Activated CD4-positive, CD25-positive, alpha-beta regulatory T cell treated with anti-CD3 and anti-CD28 coated beads, Interleukin-2, amount 50 U/mL, for 24 hours (primary cell): ENCODE results near the gene ALKBH3.

Experiments
- ATAC-seq, 2 donors: fragments of 150-1000 bp; cut with Tn5 transposase; one replicate each; pipeline ENCODE4 v1.10.0; 2021; ENCODE audit warnings: mild to moderate bottlenecking in 1 of 2, moderate library complexity in 1 of 2

ALKBH3 gene

GRCh38 chr11:43942662-43943371 lies 62.2 kb downstream of the ALKBH3 start:
- ATAC-seq = no peak

- no peak for ATAC-seq
These were observed 62.8 kb downstream of the ALKBH3 start for GRCh38 chr11:43943372-43943930.

DNA sequence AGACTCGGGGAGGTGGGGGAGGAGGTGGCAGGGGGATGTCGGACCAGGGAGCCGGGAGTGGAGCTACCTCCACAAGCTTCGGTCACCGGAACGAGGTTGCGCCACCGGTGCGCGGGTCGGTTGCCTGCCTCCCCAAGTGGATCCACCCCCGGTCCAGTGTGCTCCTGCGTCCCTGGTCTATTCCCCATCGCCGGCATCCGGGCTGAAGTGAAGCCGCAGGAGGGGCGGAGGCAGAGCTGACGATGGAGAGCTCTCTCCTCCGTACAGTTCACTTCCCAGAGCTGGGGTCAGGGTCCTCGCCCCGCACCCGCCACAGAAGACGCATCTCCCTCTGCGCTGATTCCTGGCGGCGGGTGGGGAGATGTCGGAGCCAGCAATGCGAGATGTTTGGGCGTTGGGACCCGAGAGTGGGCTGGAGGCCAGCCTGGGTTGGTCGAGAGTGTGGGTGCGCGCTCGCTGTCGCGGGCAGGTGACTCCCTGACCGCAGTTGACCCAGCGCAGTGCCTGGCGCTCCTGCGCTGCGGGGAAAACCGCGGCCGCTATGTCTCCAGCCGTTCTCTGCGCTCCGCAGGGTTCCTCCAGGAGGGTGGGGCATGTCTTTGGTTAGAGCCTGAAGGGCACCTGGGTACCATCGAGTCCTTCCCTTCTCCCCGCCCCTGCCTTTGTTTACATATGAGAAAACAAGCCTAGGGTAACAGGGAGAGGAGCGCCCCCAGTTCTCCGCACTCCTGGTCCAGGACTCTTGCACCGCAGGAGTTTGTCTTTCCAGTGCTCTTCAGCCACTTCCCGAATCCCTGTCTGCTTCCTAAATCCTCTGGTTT lies 63.5 kb downstream of the ALKBH3 start:
- peak in 1 of 2 donors; percentile 52 for ATAC-seq

DNA sequence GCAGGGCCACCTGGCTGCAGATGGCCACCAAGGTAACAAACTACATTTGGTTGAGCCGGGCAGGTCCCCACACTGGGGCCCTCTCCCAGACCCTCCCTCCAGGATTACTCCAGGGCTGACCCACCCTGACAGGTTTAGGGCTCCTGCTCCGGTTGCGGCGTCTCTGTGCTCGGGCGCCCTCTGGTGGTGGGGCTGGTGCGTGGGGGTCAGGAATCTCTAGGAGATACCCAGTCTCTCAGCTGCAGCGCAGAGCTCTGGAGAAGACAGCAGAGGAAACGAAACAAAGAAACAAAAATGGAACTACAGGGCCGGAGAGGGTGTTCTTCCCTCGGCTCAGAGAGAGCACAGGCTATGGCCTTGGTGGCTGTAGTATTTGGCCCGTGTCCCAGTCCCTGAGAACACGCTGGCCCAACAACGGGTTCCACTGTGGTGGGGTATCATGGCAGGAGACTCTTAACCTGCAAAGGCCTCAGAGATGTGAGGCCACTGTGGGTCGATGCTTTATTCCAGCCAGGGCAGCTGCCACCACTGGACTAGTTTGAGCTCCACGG lies 64.2 kb downstream of the ALKBH3 start:
- ATAC-seq = peak; percentile 25 to 29

DNA sequence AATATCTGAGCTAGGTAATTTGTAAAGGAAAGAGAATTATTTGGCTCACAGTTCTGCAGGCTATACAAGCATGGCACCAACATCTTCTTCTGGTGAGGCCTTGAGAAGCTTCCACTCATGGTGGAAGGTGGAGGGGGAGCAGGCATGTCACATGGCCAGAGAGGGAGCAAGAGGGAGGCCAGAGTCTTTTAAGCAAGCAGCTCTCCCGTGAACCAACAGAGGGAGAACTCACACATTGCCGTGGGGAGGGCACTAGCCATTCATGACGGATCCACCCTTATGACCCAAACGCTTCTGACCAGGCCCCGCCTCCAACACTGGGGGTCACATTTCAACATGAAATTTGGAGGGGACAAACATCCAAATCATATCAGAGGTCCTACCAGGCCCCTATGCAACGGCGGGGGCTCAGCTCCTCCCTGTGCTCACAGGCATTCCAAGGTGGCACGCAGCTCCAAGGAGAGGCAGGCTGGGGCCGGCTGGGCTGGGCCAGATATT lies 66.4 kb downstream of the ALKBH3 start:
- no peak for ATAC-seq

DNA sequence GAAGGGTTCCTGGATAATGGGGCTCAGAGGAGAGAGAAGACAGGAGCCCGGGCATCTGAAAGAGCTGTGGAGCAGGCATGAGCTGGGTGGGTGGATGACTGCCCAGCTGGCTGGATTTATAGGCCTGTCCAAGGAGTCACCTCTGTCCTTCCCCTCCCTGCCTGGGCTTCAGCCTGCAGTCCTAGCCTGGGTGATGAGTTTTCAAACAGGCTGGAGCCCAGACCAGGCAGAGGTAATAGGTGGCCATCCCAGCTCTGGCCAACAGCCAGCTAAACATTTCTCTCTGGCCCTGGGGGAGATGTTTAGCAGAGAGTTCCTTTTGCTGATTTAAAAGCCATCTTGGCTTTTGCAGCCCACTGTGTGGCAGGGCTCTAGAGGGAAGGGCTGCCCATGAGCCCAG lies 67.2 kb downstream of the ALKBH3 start:
- no peak for ATAC-seq

DNA sequence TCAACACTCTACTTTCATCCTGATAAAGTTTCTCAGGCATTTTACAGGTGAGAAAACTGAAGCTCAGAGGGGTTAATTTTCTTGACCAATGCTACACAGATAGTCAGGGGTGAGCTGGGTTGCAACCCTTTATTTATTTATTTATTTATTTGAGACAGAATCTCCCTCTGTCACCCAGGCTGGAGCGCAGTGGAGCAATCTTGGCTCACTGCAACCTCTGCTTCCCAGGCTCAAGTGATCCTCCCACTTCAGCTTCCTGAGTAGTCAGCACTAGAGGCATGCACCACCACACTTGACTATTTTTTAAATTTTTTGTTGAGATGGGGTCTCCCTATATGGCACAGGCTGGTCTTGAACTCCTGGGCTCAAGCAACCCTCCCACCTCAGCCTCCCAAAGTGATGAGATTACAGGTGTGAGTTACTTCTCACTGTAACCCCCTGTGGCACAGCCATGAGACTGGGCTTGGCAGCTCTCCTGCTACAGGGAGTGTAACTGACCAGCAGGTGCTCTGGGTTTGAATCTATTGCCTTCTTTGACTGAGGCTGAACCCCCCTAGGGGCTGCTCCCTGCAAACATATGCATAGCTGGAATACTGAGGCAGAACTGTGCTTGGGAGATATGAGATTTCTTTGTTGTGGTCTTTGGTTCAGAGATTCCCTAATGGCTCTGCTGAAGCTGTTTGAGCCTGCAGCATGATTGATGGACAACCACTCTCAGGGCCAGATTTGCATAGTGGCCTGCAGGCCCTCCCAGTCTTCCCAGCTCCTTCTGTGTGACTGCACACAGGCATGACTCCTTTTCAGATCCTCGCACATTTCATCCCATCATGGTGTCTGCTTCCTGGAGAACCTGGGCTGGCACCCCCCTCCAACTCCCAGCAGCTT lies 68.0 kb downstream of the ALKBH3 start:
- no peak for ATAC-seq

DNA sequence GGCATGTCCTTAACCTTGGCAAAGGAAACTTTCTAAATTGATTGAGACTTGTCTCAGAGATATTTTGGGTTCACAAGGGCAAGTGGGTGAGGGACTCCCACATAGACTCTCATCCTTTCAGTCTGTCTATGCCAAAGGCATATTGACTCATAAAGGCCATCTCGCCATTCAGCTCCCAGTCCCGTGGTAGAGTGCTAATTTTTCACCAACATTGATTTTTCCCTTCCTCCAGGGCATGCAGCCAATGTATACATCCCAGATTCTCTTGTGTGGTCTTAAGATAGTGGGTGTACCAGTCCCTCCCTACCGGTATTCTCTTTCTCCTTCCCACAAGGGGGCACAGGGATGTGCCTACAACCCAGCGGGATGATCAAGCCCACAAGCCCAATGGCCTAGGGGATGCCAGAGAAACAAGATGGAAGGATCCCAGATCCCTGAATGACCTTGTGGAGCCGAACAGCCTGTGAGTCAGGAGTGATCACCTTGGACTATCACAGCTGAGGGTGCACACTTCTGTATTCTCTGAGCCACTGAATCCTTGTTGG lies 69.8 kb downstream of the ALKBH3 start:
- no peak for ATAC-seq

DNA sequence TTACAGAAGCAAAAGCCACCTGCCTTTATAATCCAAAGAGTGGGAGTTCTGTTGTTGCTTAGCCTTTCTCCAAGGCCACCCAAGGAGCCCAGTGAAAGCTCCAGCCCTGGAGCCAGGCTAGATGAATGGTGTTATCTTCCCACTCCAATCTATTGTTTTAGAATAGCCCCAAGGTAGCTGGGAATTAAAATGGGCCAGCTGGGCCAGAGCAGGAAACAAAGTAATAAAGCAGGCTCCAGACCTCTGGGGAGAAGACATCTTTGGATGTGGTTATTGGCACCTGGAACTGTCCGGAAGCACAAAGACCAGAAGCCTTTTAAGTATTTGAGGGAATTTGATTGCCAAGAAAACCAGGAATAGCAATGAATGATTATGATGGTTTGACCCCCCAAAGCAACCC lies 70.6 kb downstream of the ALKBH3 start:
- no peak for ATAC-seq

DNA sequence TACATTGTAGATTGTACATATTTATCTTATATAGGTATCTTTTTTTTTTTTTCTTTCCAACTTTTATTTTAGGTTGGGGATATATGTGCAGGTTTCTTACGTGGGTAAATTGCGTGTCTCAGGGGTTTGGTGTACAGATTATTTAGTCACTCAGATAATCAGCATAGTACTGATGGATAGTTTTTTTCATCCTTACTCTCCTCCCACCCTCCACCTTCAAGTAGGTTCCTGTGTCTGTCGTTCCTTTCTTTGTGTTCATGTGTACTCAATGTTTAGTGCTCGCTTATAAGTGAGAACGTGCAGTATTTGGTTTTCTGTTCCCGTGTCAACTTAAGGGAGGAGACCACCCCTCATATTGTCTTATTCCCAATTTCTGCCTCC lies 71.4 kb downstream of the ALKBH3 start:
- no peak for ATAC-seq

DNA sequence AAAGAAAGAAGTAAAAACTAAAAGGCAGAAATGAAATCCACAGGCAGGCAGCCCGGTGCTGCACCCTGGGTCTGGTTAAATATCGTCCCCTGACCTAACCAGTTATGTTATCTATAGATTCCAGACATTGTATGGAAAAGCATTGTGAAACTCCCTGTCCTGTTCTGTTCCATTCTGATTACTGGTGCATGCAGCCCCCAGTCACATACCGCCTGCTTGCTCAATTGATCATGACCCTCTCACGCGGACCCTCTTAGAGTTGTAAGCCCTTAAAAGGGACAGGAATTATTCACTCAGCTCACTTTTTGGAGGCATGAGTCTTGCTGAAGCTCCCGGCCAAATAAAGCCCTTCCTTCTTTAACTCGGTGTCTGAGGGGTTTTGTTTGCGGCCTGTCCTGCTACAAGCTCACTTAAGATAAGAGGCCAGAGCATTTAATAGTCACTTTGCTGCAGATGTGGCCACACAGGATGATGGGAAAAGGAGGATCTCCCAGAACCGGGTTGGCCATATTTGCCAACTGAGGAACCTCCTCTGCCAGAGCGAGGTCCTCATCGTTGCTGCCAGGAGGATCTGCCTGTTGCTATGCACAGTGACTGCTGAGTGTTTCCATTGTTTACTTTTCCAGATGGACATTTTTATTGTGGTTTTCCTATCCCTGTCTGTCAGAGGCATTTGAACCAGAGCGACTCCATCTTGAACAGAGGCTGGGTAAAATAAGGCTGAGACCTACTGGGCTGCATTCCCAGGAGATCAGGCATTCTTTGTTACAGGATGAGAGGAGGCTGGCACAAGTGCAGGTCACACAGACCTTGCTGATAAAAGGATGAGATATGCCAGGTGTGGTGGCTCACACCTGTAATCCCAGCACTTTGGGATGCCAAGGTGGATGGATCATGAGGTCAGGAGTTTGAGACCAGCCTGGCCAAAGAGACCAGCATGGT lies 72.0 kb downstream of the ALKBH3 start:
- ATAC-seq = no peak

- ATAC-seq = no peak
These were observed 72.9 kb downstream of the ALKBH3 start for GRCh38 chr11:43953521-43953920.

- ATAC-seq = no peak
These were observed 73.6 kb downstream of the ALKBH3 start for GRCh38 chr11:43954241-43954640.

GRCh38 chr11:43955381-43956118 lies 74.9 kb downstream of the ALKBH3 start:
- ATAC-seq = no peak

- ATAC-seq = no peak
These were observed 76.9 kb downstream of the ALKBH3 start for GRCh38 chr11:43957571-43957970.

GRCh38 chr11:43959321-43959995 lies 78.8 kb downstream of the ALKBH3 start:
- ATAC-seq = no peak

DNA sequence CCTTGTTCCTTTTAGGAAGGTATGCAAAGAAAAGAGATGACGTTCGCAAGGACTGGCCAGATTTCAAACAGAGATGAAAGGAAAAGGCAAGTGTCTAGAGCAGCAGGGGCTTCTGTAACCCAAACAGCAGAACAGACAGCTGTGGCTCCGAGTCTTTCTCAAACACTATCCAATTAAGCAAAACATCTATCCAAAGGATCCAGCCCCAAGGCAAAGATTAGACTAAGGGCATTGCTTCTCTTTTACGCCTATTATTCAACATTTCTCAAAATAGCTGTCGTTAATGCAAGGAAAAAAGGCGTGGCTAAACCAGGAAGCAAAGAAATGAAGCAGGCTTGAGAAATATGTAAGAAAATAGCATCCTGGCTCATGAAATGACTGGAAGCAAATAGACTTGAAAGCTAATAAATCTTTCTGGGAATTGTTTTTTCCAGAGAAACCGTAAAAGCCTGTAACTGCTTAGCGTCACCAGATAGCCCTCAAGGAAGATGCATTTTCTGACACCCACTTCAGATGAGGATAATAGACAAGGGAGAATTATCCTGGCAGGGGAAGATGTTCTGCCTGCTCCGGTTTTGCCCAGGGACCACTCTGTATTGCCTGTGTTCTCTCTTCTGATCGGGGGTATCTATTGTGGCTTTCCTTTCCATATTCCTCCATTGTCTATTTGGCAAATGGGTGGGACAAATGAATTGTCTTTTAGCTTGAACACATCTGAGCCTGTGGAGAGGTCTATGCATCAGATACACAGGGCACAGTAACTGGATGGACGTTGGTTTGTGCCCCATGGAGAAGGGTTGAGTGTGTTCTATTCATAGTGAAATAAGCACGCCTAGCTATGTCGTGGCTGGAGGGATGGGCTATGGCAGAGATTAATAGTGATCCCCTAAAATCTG lies 82.0 kb downstream of the ALKBH3 start:
- no peak for ATAC-seq

- ATAC-seq = no peak
These were observed 82.6 kb downstream of the ALKBH3 start for GRCh38 chr11:43963279-43963620.

DNA sequence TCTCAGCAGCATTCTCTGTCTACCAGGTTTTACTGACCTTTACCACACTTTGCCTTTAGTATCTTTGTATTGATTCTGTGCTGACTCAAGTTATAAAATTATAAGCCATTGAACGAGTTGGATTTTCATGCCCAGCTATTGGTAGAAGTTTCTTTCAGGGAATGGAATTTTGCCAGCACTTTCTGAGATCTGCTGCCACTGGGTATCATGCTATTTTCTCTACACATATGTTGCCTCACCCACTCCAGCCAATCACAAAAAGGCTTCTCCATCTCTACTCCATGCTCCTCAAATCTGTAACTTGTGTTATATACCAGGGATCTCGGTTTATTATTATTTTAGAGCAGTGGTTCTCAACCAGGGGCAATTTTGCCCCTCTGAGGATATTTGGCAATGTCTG lies 87.0 kb downstream of the ALKBH3 start:
- ATAC-seq = no peak
